OCI-LY3 (cell line): ENCODE measurements around the gene PDHA2.

ENCODE experiments used
- H2AFZ ChIP-seq: fragments of 200-600, 300-600 bp; shearing (Covaris generic); 2 replicates; pipeline ENCODE4 v1.6.0; 2014; ENCODE audit warnings: antibody characterized with exemption, low read depth, low read length
- H3K27ac ChIP-seq: fragments of 200-600, 300-600 bp; sonication (generic); 2 replicates; pipeline ENCODE4 v1.5.1; 2014; ENCODE audit warnings: mild to moderate bottlenecking, low read length, moderate library complexity, mixed read lengths
- H3K27me3 ChIP-seq: fragments of 200-600, 300-600 bp; sonication (generic); 2 replicates; pipeline ENCODE4 v1.6.1; 2014; ENCODE audit warnings: low read depth, low read length, mixed read lengths
- H3K36me3 ChIP-seq: fragments of 200-600, 300-600 bp; sonication (generic); replicated peaks from 2 replicates; pipeline ENCODE3; 2014; ENCODE audit warnings: low read depth, low read length, mixed read lengths
- H3K4me1 ChIP-seq: fragments of 300-600, 200-600 bp; sonication (generic); 2 replicates; pipeline ENCODE4 v1.6.1; 2014; ENCODE audit warnings: low read length, mixed read lengths
- H3K4me2 ChIP-seq: fragments of 200-600, 300-600 bp; sonication (generic); 2 replicates; pipeline ENCODE4 v1.6.1; 2014; ENCODE audit warnings: low read length, mixed read lengths
- H3K4me3 ChIP-seq: fragments of 300-600, 200-600 bp; sonication (generic); 2 replicates; pipeline ENCODE4 v1.5.1; 2014; ENCODE audit warnings: antibody characterized with exemption, mild to moderate bottlenecking, low read length, moderate library complexity
- H3K79me2 ChIP-seq: fragments of 300-600, 200-600 bp; shearing (Covaris generic); 2 replicates; pipeline ENCODE4 v1.6.1; 2014; ENCODE audit warnings: mild to moderate bottlenecking, low read length, mixed read lengths
- H3K9ac ChIP-seq: fragments of 300-600, 200-600 bp; shearing (Covaris generic); 2 replicates; pipeline ENCODE4 v1.6.0; 2014; ENCODE audit warnings: mild to moderate bottlenecking, low read length, moderate library complexity
- H3K9me3 ChIP-seq: fragments of 200-600, 300-600 bp; shearing (Covaris generic); 2 replicates; pipeline ENCODE4 v1.6.1; 2014; ENCODE audit warnings: low read length, mixed read lengths; ENCODE audit not compliant: insufficient read depth
- H4K20me1 ChIP-seq: fragments of 200-600, 300-600 bp; sonication (generic); 2 replicates; pipeline ENCODE4 v1.6.1; 2016; ENCODE audit warnings: low read length, mixed read lengths; ENCODE audit not compliant: insufficient read depth
- CTCF ChIP-seq: fragments of 200-600, 300-600 bp; sonication (generic); IDR thresholded peaks from 2 replicates; pipeline ENCODE4 v1.5.1; 2014; ENCODE audit warnings: antibody characterized with exemption, low read length, low read depth
- EZH2phosphoT487 ChIP-seq: fragments of 200-600 bp; shearing (Covaris generic); IDR thresholded peaks from 2 replicates; pipeline ENCODE4 v1.6.1; 2018; ENCODE audit warnings: antibody characterized with exemption, mixed run types, low read depth

The PDHA2 gene

GRCh38 chr4:95825546-95825945 lies 14.3 kb upstream of the PDHA2 start:
- TF ChIP-seq CTCF (no peak), EZH2phosphoT487 (no peak)
- H3K27ac ChIP-seq: no peak overlapping the region

GRCh38 chr4:95830651-95831050 lies 9.2 kb upstream of the PDHA2 start:
- Histone ChIP-seq H3K36me3 (no peaks in the 10 kb centered on the region), H4K20me1 (no peaks in the 10 kb centered on the region), H3K4me2 (no peak overlapping the region), H3K9me3 (no peaks in the 10 kb centered on the region), H2AFZ (no peak overlapping the region), H3K27ac (no peak overlapping the region), H3K27me3 (0 out of 2 replicates have a peak, but pooled peaks cover 2% of the 10 kb centered on the region), H3K4me3 (no peak overlapping the region), H3K4me1 (no peaks in the 10 kb centered on the region), H3K9ac (no peak overlapping the region), H3K79me2 (no peaks in the 10 kb centered on the region)
- TF ChIP-seq CTCF (no peak), EZH2phosphoT487 (no peak)

More at GRCh38 chr4:95825546-95825945, 14.3 kb upstream of the PDHA2 start:
- Histone ChIP-seq H2AFZ (no peak overlapping the region), H3K27me3 (no peaks in the 10 kb centered on the region), H3K4me1 (no peaks in the 10 kb centered on the region), H3K9me3 (no peaks in the 10 kb centered on the region), H3K9ac (no peak overlapping the region), H3K4me3 (no peak overlapping the region), H3K4me2 (no peak overlapping the region), H3K79me2 (no peaks in the 10 kb centered on the region), H3K36me3 (no peaks in the 10 kb centered on the region), H4K20me1 (no peaks in the 10 kb centered on the region)

GRCh38 chr4:95831166-95831565 lies 8.7 kb upstream of the PDHA2 start:
- TF ChIP-seq EZH2phosphoT487 (no peak), CTCF (no peak)
- no peaks in the 10 kb centered on the region for H4K20me1 ChIP-seq
- H3K4me2 ChIP-seq: no peak overlapping the region
- no peaks in the 10 kb centered on the region for H3K79me2 ChIP-seq
- H2AFZ ChIP-seq: no peak overlapping the region
- 0 out of 2 replicates have a peak, but pooled peaks cover 2% of the 10 kb centered on the region for H3K27me3 ChIP-seq
- H3K9ac ChIP-seq: no peak overlapping the region
- no peaks in the 10 kb centered on the region for H3K36me3 ChIP-seq
- no peak overlapping the region for H3K27ac ChIP-seq
- no peaks in the 10 kb centered on the region for H3K4me1 ChIP-seq
- no peak overlapping the region for H3K4me3 ChIP-seq
- H3K9me3 ChIP-seq: no peaks in the 10 kb centered on the region

GRCh38 chr4:95833711-95834194 lies 6.1 kb upstream of the PDHA2 start:
- Histone ChIP-seq H3K9ac (no peak overlapping the region), H3K9me3 (no peaks in the 10 kb centered on the region), H3K36me3 (no peaks in the 10 kb centered on the region), H3K4me1 (no peaks in the 10 kb centered on the region), H3K4me3 (no peak overlapping the region), H3K79me2 (no peaks in the 10 kb centered on the region), H3K27ac (no peak overlapping the region), H2AFZ (no peak overlapping the region), H3K4me2 (no peak overlapping the region), H3K27me3 (0 out of 2 replicates have a peak, but pooled peaks cover 5% of the 10 kb centered on the region), H4K20me1 (no peaks in the 10 kb centered on the region)
- TF ChIP-seq CTCF (no peak), EZH2phosphoT487 (no peak)
